ENCODE data around the gene TPGS2. TPM values are rescaled to one million over a fixed set of nuclear protein-coding genes. Genes with fewer than 3 reads are reported as not detected.

The TPGS2 gene
- total and polyA plus RNA-seq, 2 donors = 44.6 to 83.5 TPM

DNA sequence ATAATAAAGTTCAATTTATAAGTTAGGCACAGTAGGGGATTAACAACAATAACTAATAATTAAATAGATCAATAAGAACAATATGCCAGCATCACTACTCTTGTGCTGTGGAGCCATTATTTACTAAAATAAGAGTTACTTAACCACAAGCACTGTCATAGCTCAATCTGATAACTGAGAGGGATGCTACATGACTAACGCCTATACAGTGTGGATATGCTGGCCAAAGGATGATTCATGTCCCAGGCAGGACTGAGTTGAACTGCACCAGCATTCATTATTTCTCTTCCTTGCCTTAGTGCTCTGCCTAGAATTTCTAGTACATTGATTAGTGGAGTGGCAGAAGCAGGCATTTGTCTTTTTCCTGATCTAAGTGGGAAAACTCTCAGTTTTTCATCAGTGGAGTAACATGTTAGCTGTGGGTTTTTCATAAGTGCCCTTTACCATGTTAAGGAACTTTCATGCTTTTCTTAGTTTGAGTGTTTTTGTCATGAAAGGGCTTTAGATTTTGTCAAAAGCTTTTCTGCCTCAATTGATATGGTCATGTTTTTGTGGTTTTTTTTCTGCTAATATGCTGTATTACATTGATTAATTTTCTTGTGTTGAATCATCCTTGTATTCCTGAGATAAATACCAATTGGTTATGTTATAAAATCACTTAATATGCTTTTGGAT, 21.9 kb upstream of the TPGS2 start:
- H3K4me1 ChIP-seq (ENCODE audit: control insufficient read depth in 2 of 2, insufficient read depth in 2 of 2, low read length in 2 of 2) = no peaks in the 10 kb centered on the region
- peaks cover 0 to 2% of the 10 kb centered on the region in 2 donors for H3K9me3 ChIP-seq (ENCODE audit: control insufficient read depth in 2 of 2, insufficient read depth in 1 of 2, low read length in 1 of 2)
- no peak for DNase-seq (ENCODE audit: low read depth in 6 of 9, low spot score in 9 of 9)
- no peaks in the 10 kb centered on the region for H3K27me3 ChIP-seq (ENCODE audit: control insufficient read depth in 2 of 2, insufficient read depth in 1 of 2, low read length in 1 of 2)
- no peak overlapping the region for H3K27ac ChIP-seq (ENCODE audit: low read depth in 1 of 2, low read length in 1 of 2)
- H3K36me3 ChIP-seq (ENCODE audit: control insufficient read depth in 2 of 2, insufficient read depth in 2 of 2, low read length in 1 of 2) = peaks cover 0 to 4% of the 10 kb centered on the region in 2 donors
- no peak overlapping the region for H3K4me3 ChIP-seq (ENCODE audit: low read length in 2 of 2)
- WGBS = 93% methylated on average over 1 of the region's 1 CpG

DNA sequence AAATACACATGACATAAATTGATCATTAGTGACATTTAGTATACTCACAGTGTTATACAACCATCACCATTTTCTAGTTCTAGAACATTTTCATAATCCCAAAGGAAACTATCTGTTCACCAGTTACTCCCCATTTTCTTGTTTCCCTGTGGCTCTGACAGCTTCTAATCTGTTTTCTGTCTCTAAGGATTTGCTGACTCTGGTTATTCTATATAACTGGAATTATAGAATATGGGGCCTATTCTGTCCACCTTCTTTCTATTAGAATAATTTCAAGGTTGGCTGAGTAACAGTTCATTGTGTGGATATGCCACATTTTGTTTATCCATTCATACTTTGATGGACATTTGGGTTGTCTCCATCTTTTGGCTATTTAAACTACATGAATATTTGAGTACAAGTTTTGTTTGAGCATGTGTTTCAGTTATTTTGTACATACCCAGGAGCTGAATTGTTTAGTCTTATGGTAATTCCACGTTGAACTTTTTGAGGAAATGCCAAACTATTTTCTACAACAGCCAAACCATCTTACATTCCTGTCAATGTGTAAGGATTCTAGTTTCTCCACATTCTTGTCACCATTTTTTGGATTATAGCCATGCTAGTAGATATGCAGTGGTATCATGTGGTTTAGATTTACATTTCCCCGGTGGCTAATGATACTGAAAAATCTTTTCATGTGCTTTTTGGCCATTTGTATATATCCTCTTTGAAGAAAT, 20.6 kb upstream of the TPGS2 start:
- peaks cover 0 to 4% of the 10 kb centered on the region in 2 donors for H3K36me3 ChIP-seq (ENCODE audit: control insufficient read depth in 2 of 2, insufficient read depth in 2 of 2, low read length in 1 of 2)
- H3K27ac ChIP-seq (ENCODE audit: low read depth in 1 of 2, low read length in 1 of 2) = no peak overlapping the region
- WGBS = 94% methylated on average over 2 of the region's 2 CpGs
- peaks cover 0 to 2% of the 10 kb centered on the region in 2 donors for H3K9me3 ChIP-seq (ENCODE audit: control insufficient read depth in 2 of 2, insufficient read depth in 1 of 2, low read length in 1 of 2)
- H3K4me3 ChIP-seq (ENCODE audit: low read length in 2 of 2) = no peak overlapping the region
- H3K27me3 ChIP-seq (ENCODE audit: control insufficient read depth in 2 of 2, insufficient read depth in 1 of 2, low read length in 1 of 2) = no peaks in the 10 kb centered on the region
- no peaks in the 10 kb centered on the region for H3K4me1 ChIP-seq (ENCODE audit: control insufficient read depth in 2 of 2, insufficient read depth in 2 of 2, low read length in 2 of 2)
- no peak for DNase-seq (ENCODE audit: low read depth in 6 of 9, low spot score in 9 of 9)

DNA sequence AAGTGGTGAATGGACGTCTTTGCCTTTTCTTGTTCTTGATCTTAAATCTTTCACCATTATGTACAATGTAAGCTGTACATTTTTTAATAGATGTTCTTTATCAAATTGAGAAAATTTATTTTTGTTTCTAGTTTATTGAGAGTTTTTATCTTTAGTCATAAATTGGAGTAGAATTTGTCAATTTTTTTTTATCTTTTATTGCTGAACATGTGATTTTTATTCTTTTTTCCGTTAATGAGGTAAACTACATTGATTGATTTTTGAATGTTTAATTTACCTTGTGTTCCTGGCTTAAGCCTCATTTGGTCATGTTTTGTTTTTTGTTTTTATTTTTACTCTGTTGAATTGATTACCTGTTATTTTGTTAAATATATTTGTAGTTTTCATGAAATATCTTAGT, 19.8 kb upstream of the TPGS2 start:
- no peaks in the 10 kb centered on the region for H3K4me1 ChIP-seq (ENCODE audit: control insufficient read depth in 2 of 2, insufficient read depth in 2 of 2, low read length in 2 of 2)
- H3K27ac ChIP-seq (ENCODE audit: low read depth in 1 of 2, low read length in 1 of 2) = no peak overlapping the region
- H3K4me3 ChIP-seq (ENCODE audit: low read length in 2 of 2) = no peak overlapping the region
- peaks cover 0 to 4% of the 10 kb centered on the region in 2 donors for H3K36me3 ChIP-seq (ENCODE audit: control insufficient read depth in 2 of 2, insufficient read depth in 2 of 2, low read length in 1 of 2)
- no peaks in the 10 kb centered on the region for H3K27me3 ChIP-seq (ENCODE audit: control insufficient read depth in 2 of 2, insufficient read depth in 1 of 2, low read length in 1 of 2)
- H3K9me3 ChIP-seq (ENCODE audit: control insufficient read depth in 2 of 2, insufficient read depth in 1 of 2, low read length in 1 of 2) = peaks cover 0 to 2% of the 10 kb centered on the region in 2 donors
- no peak for DNase-seq (ENCODE audit: low read depth in 6 of 9, low spot score in 9 of 9)
- over 99% methylated on average over 2 of the region's 2 CpGs for WGBS

DNA sequence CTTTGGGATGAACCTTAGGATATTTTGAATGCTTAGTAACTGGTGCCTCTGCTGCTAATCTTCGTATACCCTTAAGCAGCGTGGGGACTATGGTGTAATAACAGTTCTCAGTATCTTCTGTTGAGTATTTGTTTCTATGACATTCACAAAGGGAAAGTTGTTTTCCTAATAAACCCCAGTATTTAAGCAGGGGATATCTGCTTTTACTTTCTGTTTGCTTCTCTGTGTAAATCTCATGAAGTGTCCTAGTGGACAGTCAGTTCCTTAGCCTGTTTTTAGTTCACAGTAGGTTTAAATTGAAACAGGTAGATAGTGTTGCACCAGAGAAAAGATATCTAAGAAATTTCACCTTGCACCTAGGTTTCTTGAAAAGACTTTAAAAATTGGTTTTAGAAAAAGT, 15.0 kb upstream of the TPGS2 start:
- Histone ChIP-seq H3K27me3 (ENCODE audit: control insufficient read depth in 2 of 2, insufficient read depth in 1 of 2, low read length in 1 of 2) (no peaks in the 10 kb centered on the region), H3K4me1 (ENCODE audit: control insufficient read depth in 2 of 2, insufficient read depth in 2 of 2, low read length in 2 of 2) (no peaks in the 10 kb centered on the region), H3K27ac (ENCODE audit: low read depth in 1 of 2, low read length in 1 of 2) (no peak overlapping the region), H3K4me3 (ENCODE audit: low read length in 2 of 2) (no peak overlapping the region), H3K36me3 (ENCODE audit: control insufficient read depth in 2 of 2, insufficient read depth in 2 of 2, low read length in 1 of 2) (no peaks in the 10 kb centered on the region), H3K9me3 (ENCODE audit: control insufficient read depth in 2 of 2, insufficient read depth in 1 of 2, low read length in 1 of 2) (no peaks in the 10 kb centered on the region)
- 98% methylated on average over 2 of the region's 2 CpGs for WGBS
- no peak for DNase-seq (ENCODE audit: low read depth in 6 of 9, low spot score in 9 of 9)

DNA sequence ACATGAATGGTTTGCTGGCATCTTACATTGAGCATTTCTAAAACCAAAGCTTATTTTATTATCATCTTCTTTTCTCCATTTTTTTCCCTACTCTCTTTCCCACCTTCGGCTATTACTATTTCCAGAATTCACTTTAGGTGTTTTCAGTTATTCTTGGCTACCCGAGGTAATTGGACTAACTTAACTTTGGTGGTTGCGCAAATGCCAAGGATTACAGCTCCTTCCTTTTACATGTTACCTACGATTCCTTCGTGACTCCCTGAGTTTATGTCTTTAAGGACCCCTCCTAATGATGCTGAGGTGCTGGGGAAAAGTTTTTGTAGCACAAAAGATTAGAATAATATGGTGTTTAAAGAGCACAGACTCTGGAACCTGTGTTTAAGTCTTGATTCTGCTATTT, 14.4 kb upstream of the TPGS2 start:
- H3K27ac ChIP-seq (ENCODE audit: low read depth in 1 of 2, low read length in 1 of 2) = no peak overlapping the region
- H3K4me1 ChIP-seq (ENCODE audit: control insufficient read depth in 2 of 2, insufficient read depth in 2 of 2, low read length in 2 of 2) = no peaks in the 10 kb centered on the region
- no peak for DNase-seq (ENCODE audit: low read depth in 6 of 9, low spot score in 9 of 9)
- 97% methylated on average over 5 of the region's 5 CpGs for WGBS
- H3K9me3 ChIP-seq (ENCODE audit: control insufficient read depth in 2 of 2, insufficient read depth in 1 of 2, low read length in 1 of 2) = no peaks in the 10 kb centered on the region
- H3K27me3 ChIP-seq (ENCODE audit: control insufficient read depth in 2 of 2, insufficient read depth in 1 of 2, low read length in 1 of 2) = no peaks in the 10 kb centered on the region
- no peak overlapping the region for H3K4me3 ChIP-seq (ENCODE audit: low read length in 2 of 2)
- no peaks in the 10 kb centered on the region for H3K36me3 ChIP-seq (ENCODE audit: control insufficient read depth in 2 of 2, insufficient read depth in 2 of 2, low read length in 1 of 2)

DNA sequence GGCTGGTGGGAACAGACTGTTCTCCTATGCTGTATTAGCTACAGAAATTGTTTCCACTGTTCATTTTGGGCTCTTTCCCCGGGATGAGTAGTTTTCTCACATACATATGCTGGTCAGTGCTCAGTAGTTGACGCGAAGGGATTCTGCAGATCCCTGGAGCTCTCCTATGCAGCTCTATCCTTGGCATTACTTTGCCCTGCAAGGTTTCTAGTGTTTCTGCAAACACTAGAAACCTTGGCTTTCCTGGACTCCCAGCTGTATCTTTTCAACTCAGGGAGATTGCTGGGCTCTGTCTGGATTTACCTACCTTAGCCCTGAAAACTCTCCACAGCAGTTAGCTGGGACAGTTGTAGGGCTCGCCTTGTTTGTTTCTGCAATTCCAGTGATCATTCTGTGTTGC, 11.0 kb upstream of the TPGS2 start:
- Histone ChIP-seq H3K27me3 (ENCODE audit: control insufficient read depth in 2 of 2, insufficient read depth in 1 of 2, low read length in 1 of 2) (no peaks in the 10 kb centered on the region), H3K4me1 (ENCODE audit: control insufficient read depth in 2 of 2, insufficient read depth in 2 of 2, low read length in 2 of 2) (no peaks in the 10 kb centered on the region), H3K27ac (ENCODE audit: low read depth in 1 of 2, low read length in 1 of 2) (no peak overlapping the region), H3K4me3 (ENCODE audit: low read length in 2 of 2) (no peak overlapping the region), H3K36me3 (ENCODE audit: control insufficient read depth in 2 of 2, insufficient read depth in 2 of 2, low read length in 1 of 2) (no peaks in the 10 kb centered on the region), H3K9me3 (ENCODE audit: control insufficient read depth in 2 of 2, insufficient read depth in 1 of 2, low read length in 1 of 2) (no peaks in the 10 kb centered on the region)
- no peak for DNase-seq (ENCODE audit: low read depth in 6 of 9, low spot score in 9 of 9)
- WGBS = 98% methylated on average over 4 of the region's 4 CpGs

DNA sequence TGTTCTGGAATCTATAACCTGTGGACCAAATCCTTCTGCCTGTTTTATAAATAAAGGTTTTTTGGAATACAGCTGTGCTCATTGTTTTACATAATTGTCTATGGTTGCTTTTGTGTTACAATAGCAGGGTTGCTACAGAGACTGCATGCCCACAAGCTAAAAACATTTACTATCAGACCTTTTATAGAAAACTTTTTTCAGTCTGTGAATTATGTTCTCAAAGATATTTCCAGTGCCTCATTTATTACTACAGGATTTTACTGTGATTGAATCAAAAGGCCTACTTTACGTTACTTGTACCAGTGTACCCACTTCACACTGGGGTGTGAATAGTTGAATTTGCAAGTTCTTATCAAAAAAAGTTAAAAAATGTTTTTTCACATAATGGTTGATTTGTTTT, 7.1 kb upstream of the TPGS2 start:
- DNase-seq (ENCODE audit: low read depth in 6 of 9, low spot score in 9 of 9) = no peak
- Histone ChIP-seq H3K4me3 (ENCODE audit: low read length in 2 of 2) (no peak overlapping the region), H3K27ac (ENCODE audit: low read depth in 1 of 2, low read length in 1 of 2) (no peak overlapping the region), H3K9me3 (ENCODE audit: control insufficient read depth in 2 of 2, insufficient read depth in 1 of 2, low read length in 1 of 2) (no peaks in the 10 kb centered on the region), H3K27me3 (ENCODE audit: control insufficient read depth in 2 of 2, insufficient read depth in 1 of 2, low read length in 1 of 2) (no peaks in the 10 kb centered on the region), H3K36me3 (ENCODE audit: control insufficient read depth in 2 of 2, insufficient read depth in 2 of 2, low read length in 1 of 2) (no peaks in the 10 kb centered on the region), H3K4me1 (ENCODE audit: control insufficient read depth in 2 of 2, insufficient read depth in 2 of 2, low read length in 2 of 2) (no peaks in the 10 kb centered on the region)
- 99% methylated on average over 1 of the region's 1 CpG for WGBS

DNA sequence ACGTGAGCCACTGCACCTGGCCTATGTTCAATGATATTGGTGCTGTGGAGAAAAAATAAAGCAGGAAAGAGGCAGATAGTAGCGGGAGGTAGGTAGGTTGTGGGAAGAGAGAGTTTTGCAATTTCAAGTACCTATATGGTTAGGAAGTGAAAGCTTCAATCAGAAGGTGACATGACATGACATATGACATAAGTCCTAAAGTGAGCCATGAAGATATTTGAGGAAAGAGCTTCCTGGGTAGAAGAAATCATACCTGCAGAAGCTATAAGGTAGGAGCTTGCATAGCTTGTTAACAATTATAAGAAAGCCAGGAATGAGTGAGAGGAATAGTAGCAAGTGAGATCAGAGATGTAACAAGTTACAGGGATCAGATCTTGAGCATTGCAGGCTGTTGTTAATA, 4.3 kb upstream of the TPGS2 start:
- Histone ChIP-seq H3K9me3 (ENCODE audit: control insufficient read depth in 2 of 2, insufficient read depth in 1 of 2, low read length in 1 of 2) (no peaks in the 10 kb centered on the region), H3K36me3 (ENCODE audit: control insufficient read depth in 2 of 2, insufficient read depth in 2 of 2, low read length in 1 of 2) (no peaks in the 10 kb centered on the region), H3K27ac (ENCODE audit: low read depth in 1 of 2, low read length in 1 of 2) (no peak overlapping the region), H3K4me1 (ENCODE audit: control insufficient read depth in 2 of 2, insufficient read depth in 2 of 2, low read length in 2 of 2) (peaks cover 0 to 6% of the 10 kb centered on the region in 2 donors), H3K27me3 (ENCODE audit: control insufficient read depth in 2 of 2, insufficient read depth in 1 of 2, low read length in 1 of 2) (no peaks in the 10 kb centered on the region), H3K4me3 (ENCODE audit: low read length in 2 of 2) (no peak overlapping the region)
- WGBS = 96% methylated on average over 2 of the region's 2 CpGs
- DNase-seq (ENCODE audit: low read depth in 6 of 9, low spot score in 9 of 9) = no peak

DNA sequence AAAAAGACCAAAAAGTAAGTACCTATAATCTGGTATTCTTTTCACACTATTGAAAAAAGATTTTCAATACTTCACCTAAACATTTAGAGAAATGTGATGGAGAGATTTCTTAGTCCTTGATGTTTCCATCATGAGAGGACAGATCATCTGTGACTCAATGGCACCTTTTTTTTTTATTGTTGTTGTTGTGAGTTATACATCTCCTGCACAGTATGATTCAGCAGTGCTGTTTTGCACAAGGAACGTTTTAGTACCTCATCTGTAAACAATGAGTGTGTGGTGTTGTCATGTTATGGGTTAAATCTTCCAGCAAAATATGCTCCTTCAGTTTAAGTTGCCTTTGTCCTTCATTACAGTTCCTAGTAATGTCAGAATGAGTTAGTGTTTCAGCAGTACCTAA, 2.3 kb upstream of the TPGS2 start:
- no peak for DNase-seq (ENCODE audit: low read depth in 6 of 9, low spot score in 9 of 9)
- whole genome bisulfite sequencing = 70% methylated on average over 1 of the region's 1 CpG
- no peaks in the 10 kb centered on the region for H3K27me3 ChIP-seq (ENCODE audit: control insufficient read depth in 2 of 2, insufficient read depth in 1 of 2, low read length in 1 of 2)
- H3K9me3 ChIP-seq (ENCODE audit: control insufficient read depth in 2 of 2, insufficient read depth in 1 of 2, low read length in 1 of 2) = no peaks in the 10 kb centered on the region
- no peak overlapping the region for H3K27ac ChIP-seq (ENCODE audit: low read depth in 1 of 2, low read length in 1 of 2)
- no peaks in the 10 kb centered on the region for H3K36me3 ChIP-seq (ENCODE audit: control insufficient read depth in 2 of 2, insufficient read depth in 2 of 2, low read length in 1 of 2)
- peaks cover 0 to 8% of the 10 kb centered on the region in 2 donors for H3K4me1 ChIP-seq (ENCODE audit: control insufficient read depth in 2 of 2, insufficient read depth in 2 of 2, low read length in 2 of 2)
- no peak overlapping the region for H3K4me3 ChIP-seq (ENCODE audit: low read length in 2 of 2)

Data from thymus (tissue), 11 donors.